ENCODE data around the gene IYD. TPM values are rescaled to one million over a fixed set of nuclear protein-coding genes. Genes with fewer than 3 reads are reported as not detected.

Gene IYD
- polyA plus RNA-seq, 1 donor (not counting 4 experiments of a cell fraction or from before 2014, with no cell fraction given), result not detected

DNA sequence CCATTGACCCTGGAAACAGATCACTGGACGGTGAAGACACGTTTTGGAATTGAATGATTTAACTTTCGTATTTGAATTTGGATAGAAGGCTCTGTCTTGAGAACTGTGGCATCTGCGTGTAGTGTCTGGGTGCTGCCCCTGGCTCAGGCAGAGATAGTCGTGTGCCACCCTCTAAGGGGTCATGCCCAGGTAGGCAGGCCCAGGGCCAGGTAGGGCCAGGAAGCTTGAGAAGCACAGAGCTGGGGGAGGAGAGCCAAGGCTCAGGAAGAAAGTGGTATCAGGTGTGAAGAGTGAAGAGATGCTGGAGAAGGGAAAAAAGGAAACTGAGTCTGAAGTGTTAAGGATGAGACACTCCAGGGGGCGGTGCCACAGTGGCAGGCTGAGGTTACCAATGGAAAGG, 75.5 kb downstream of the IYD start:
- Histone ChIP-seq H3K27ac (ENCODE audit: control insufficient read depth, insufficient read depth, low read length) (no peak overlapping the region), H4K20me1 (ENCODE audit: control insufficient read depth, extremely low read depth, insufficient read depth, low read length) (no peaks in the 10 kb centered on the region), H3K27me3 (ENCODE audit: control insufficient read depth, extremely low read depth, insufficient read depth, low read length) (peaks cover 6% of the 10 kb centered on the region), H3K4me2 (ENCODE audit: control insufficient read depth, extremely low read depth, insufficient read depth, low read depth, low read length) (no peak overlapping the region), H3K79me2 (ENCODE audit: control insufficient read depth, insufficient read depth, low read length) (no peaks in the 10 kb centered on the region), H3K9me1 (ENCODE audit: control insufficient read depth, extremely low read depth, insufficient read depth, low read length) (no peaks in the 10 kb centered on the region), H3K4me3 (ENCODE audit: control insufficient read depth in 2 of 3, extremely low read depth in 1 of 3, insufficient read depth in 2 of 3, low read depth in 1 of 3, low read length in 3 of 3) (no peak overlapping the region), H3K4me1 (ENCODE audit: control insufficient read depth, extremely low read depth, insufficient read depth, low read length) (no peaks in the 10 kb centered on the region), H3K9ac (ENCODE audit: control insufficient read depth, extremely low read depth, insufficient read depth, low read length) (no peak overlapping the region), H3K36me3 (ENCODE audit: control insufficient read depth in 2 of 2, extremely low read depth in 1 of 2, insufficient read depth in 2 of 2, low read length in 2 of 2) (no peaks in the 10 kb centered on the region), H3K9me3 (ENCODE audit: control insufficient read depth, low read depth, low read length) (no peaks in the 10 kb centered on the region), H2AFZ (ENCODE audit: control insufficient read depth, low read length) (no peak overlapping the region)
- dilution Hi-C loops (cut with MboI; ENCODE audit: extremely low pct_ligation_motif_present, low sequenced_read_pairs), result no loop called here
- DNase-seq (ENCODE audit: low read depth, low spot score) (no peak), FAIRE-seq (no peak)
- TF ChIP-seq EZH2 (IDR thresholded peaks at IDR 0.05; ENCODE audit: low read length), result no peak
- TF ChIP-seq, protein P1, sequence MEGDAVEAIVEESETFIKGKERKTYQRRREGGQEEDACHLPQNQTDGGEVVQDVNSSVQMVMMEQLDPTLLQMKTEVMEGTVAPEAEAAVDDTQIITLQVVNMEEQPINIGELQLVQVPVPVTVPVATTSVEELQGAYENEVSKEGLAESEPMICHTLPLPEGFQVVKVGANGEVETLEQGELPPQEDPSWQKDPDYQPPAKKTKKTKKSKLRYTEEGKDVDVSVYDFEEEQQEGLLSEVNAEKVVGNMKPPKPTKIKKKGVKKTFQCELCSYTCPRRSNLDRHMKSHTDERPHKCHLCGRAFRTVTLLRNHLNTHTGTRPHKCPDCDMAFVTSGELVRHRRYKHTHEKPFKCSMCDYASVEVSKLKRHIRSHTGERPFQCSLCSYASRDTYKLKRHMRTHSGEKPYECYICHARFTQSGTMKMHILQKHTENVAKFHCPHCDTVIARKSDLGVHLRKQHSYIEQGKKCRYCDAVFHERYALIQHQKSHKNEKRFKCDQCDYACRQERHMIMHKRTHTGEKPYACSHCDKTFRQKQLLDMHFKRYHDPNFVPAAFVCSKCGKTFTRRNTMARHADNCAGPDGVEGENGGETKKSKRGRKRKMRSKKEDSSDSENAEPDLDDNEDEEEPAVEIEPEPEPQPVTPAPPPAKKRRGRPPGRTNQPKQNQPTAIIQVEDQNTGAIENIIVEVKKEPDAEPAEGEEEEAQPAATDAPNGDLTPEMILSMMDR (optimal IDR thresholded peaks at IDR 0.05 in 1 of 3, IDR thresholded peaks at IDR 0.05 in 1 of 3, conservative IDR thresholded peaks at IDR 0.05 in 1 of 3; ENCODE audit: extremely low read depth in 1 of 3, insufficient read depth in 2 of 3, low read length in 3 of 3), result no peak

GRCh38 chr6:150445486-150445885, 76.7 kb downstream of the IYD start:
- H3K4me1 ChIP-seq (ENCODE audit: control insufficient read depth, extremely low read depth, insufficient read depth, low read length), result no peaks in the 10 kb centered on the region
- no peaks in the 10 kb centered on the region for H3K79me2 ChIP-seq (ENCODE audit: control insufficient read depth, insufficient read depth, low read length)
- TF ChIP-seq, protein P1 (optimal IDR thresholded peaks at IDR 0.05 in 1 of 3, IDR thresholded peaks at IDR 0.05 in 1 of 3, conservative IDR thresholded peaks at IDR 0.05 in 1 of 3; ENCODE audit: extremely low read depth in 1 of 3, insufficient read depth in 2 of 3, low read length in 3 of 3), result no peak
- no peak for TF ChIP-seq EZH2 (IDR thresholded peaks at IDR 0.05; ENCODE audit: low read length)
- no peak overlapping the region for H3K4me2 ChIP-seq (ENCODE audit: control insufficient read depth, extremely low read depth, insufficient read depth, low read depth, low read length)
- FAIRE-seq (no peak), DNase-seq (ENCODE audit: low read depth, low spot score) (no peak)
- H2AFZ ChIP-seq (ENCODE audit: control insufficient read depth, low read length), result no peak overlapping the region
- H3K4me3 ChIP-seq (ENCODE audit: control insufficient read depth in 2 of 3, extremely low read depth in 1 of 3, insufficient read depth in 2 of 3, low read depth in 1 of 3, low read length in 3 of 3), result no peak overlapping the region
- no peak overlapping the region for H3K9ac ChIP-seq (ENCODE audit: control insufficient read depth, extremely low read depth, insufficient read depth, low read length)
- H3K27ac ChIP-seq (ENCODE audit: control insufficient read depth, insufficient read depth, low read length), result no peak overlapping the region
- no peaks in the 10 kb centered on the region for H3K36me3 ChIP-seq (ENCODE audit: control insufficient read depth in 2 of 2, extremely low read depth in 1 of 2, insufficient read depth in 2 of 2, low read length in 2 of 2)
- no peaks in the 10 kb centered on the region for H3K9me3 ChIP-seq (ENCODE audit: control insufficient read depth, low read depth, low read length)
- H4K20me1 ChIP-seq (ENCODE audit: control insufficient read depth, extremely low read depth, insufficient read depth, low read length), result no peaks in the 10 kb centered on the region
- no peaks in the 10 kb centered on the region for H3K9me1 ChIP-seq (ENCODE audit: control insufficient read depth, extremely low read depth, insufficient read depth, low read length)
- dilution Hi-C loops (cut with MboI; ENCODE audit: extremely low pct_ligation_motif_present, low sequenced_read_pairs), result no loop called here
- peaks cover 6% of the 10 kb centered on the region for H3K27me3 ChIP-seq (ENCODE audit: control insufficient read depth, extremely low read depth, insufficient read depth, low read length)
